Lung (tissue), 16 donors: ENCODE results near the gene CARD8. TPM values are rescaled to one million over a fixed set of nuclear protein-coding genes. Genes with fewer than 3 reads are reported as not detected.

Source experiments
- ATAC-seq: fragments of 200-7000 bp; cut with Tn5 transposase; one replicate; pipeline ENCODE4 v1.9.1; 2020; ENCODE audit warnings: moderate number of reproducible peaks; ENCODE audit not compliant: insufficient read depth, low FRiP score
- DNase-seq, 3 donors: peaks; one replicate each; pipeline ENCODE4 v3.0.0-alpha.2; 2013 to 2017
- H3K27ac ChIP-seq, 2 donors: one replicate each; pipeline ENCODE4 v1.5.1; 2013; ENCODE audit warnings: mild to moderate bottlenecking in 2 of 2, moderate library complexity in 2 of 2, control low read depth in 1 of 2, inconsistent platforms in 1 of 2, low read depth in 1 of 2, low read length in 1 of 2
- H3K27me3 ChIP-seq, 3 donors: one replicate each; pipeline ENCODE4 v1.5.1; 2013; ENCODE audit warnings: low read length in 2 of 3; ENCODE audit not compliant: control insufficient read depth in 3 of 3, insufficient read depth in 3 of 3
- H3K36me3 ChIP-seq, 4 donors: one replicate each; pipeline ENCODE4 v1.5.1; 2013; ENCODE audit warnings: low read length in 4 of 4, mild to moderate bottlenecking in 1 of 4, moderate library complexity in 1 of 4; ENCODE audit not compliant: control insufficient read depth in 4 of 4, insufficient read depth in 4 of 4
- H3K4me1 ChIP-seq, 5 donors: one replicate each; pipeline ENCODE4 v1.5.1; 2013; ENCODE audit warnings: low read length in 5 of 5, mild to moderate bottlenecking in 2 of 5, moderate library complexity in 1 of 5; ENCODE audit not compliant: control insufficient read depth in 5 of 5, insufficient read depth in 5 of 5
- H3K4me3 ChIP-seq: one replicate; pipeline ENCODE4 v1.5.1; 2013; ENCODE audit warnings: mild to moderate bottlenecking, control low read depth, moderate library complexity
- H3K9ac ChIP-seq, 2 donors: one replicate each; pipeline ENCODE4 v1.5.1; 2013; ENCODE audit warnings: low read length in 2 of 2, control low read depth in 1 of 2; ENCODE audit not compliant: insufficient read depth in 1 of 2
- H3K9me3 ChIP-seq, 4 donors: one replicate each; pipeline ENCODE4 v1.5.1; 2013; ENCODE audit warnings: low read length in 3 of 4, mild to moderate bottlenecking in 1 of 4, moderate library complexity in 1 of 4; ENCODE audit not compliant: control insufficient read depth in 4 of 4, insufficient read depth in 3 of 4
- CTCF ChIP-seq: IDR thresholded peaks from 2 replicates; pipeline ENCODE4 v1.5.1; 2012; ENCODE audit warnings: mild to moderate bottlenecking; ENCODE audit errors: control extremely low read depth, extremely low read depth
- WGBS, 2 donors: extraction: QIAGEN DNeasy Blood & Tissue Kit; methylation state at CpG; one replicate each; pipeline ENCODE4 v1.1.7; 2013; 5-methylcytosine and 5-hydroxymethylcytosine counted together
- long read RNA-seq, 5 donors: transcript quantifications; one replicate each; lab custom pipeline, GENCODE V29; 2026
- polyA plus RNA-seq, 2 donors: library from polyadenylated mRNA; stranded (reverse); fragments of 200-250 nt; gene quantifications; one replicate each; pipeline ENCODE4 v1.2.1, GENCODE V29; 2013
- total RNA-seq, 2 donors: library from RNA; depleted of rRNA in 1 of 2; stranded (reverse); fragments of >200 nt in 1 of 2; gene quantifications; one replicate each; pipeline ENCODE4 v1.2.1, GENCODE V29; 2014 to 2021
- donor health status: control.
- donor health status: control.
- donor health status: Bipolar disorder and iron deficiency.
- donor health status: healthy.
- donor health status: DM: yes; HTN: yes; CAD: no.

Gene CARD8
- total RNA-seq: 100 to 1,000 TPM in 1 of 2 donors, 10 to 100 TPM in 1; 53.8 to 114 TPM
- 10 to 100 TPM; 43.0 to 52.6 TPM for polyA plus RNA-seq
- long read RNA-seq, donor 1, partial matches to known transcripts: 0 of 2 reads
- long read RNA-seq, donor 1, other reads (novel, unspliced or antisense): 0 of 2 reads
- long read RNA-seq, donor 2, full-length matches to known transcripts: 3 of 3 reads
- long read RNA-seq, donor 2, partial matches to known transcripts: 0 of 3 reads
- long read RNA-seq, donor 2, other reads (novel, unspliced or antisense): 0 of 3 reads
- long read RNA-seq, donor 3: 0 reads
- long read RNA-seq, donor 4, partial matches to known transcripts: 20 of 21 reads
- long read RNA-seq, donor 4, other reads (novel, unspliced or antisense): 0 of 21 reads
- long read RNA-seq, donor 5, partial matches to known transcripts: 5 of 9 reads
- long read RNA-seq, donor 5, other reads (novel, unspliced or antisense): 0 of 9 reads

GRCh38 chr19:48255376-48256303 is at the start of gene CARD8:
Gene CARD8, minus strand, starts transcription at chr19:48255912. Its CDS starts 14,892 bp downstream, at chr19:48241020.
- Histone ChIP-seq H3K9ac (peak within 1 kb of the TSS; percentile 76 to 97), H3K27ac (peak within 1 kb of the TSS; percentile 97 to 100), H3K36me3 (peaks cover 0 to 2% (median 0%) of the 10 kb centered on the region in 4 donors), H3K27me3 (no peaks in the 10 kb centered on the region), H3K4me1 (peaks cover 4 to 19% (median 7%) of the 10 kb centered on the region in 5 donors), H3K4me3 (peak within 1 kb of the TSS; percentile 67), H3K9me3 (no peaks in the 10 kb centered on the region)
- DNase-seq (peak; percentile 88 to 96 (median 95)), ATAC-seq (peak; percentile 92)
- 4 to 7% methylated on average over 15 of the region's 15 CpGs for WGBS, 2 donors
- no peak for TF ChIP-seq CTCF

GRCh38 chr19:48303866-48304265 is 48.2 kb upstream of the CARD8 start:
- no peak for TF ChIP-seq CTCF
- H3K9me3 ChIP-seq: no peaks in the 10 kb centered on the region
- H3K36me3 ChIP-seq: no peaks in the 10 kb centered on the region
- H3K4me1 ChIP-seq: peaks cover 0 to 4% (median 0%) of the 10 kb centered on the region in 5 donors
- H3K27ac ChIP-seq: no peak overlapping the region
- H3K4me3 ChIP-seq: no peak overlapping the region
- ATAC-seq: no peak
- no peak for DNase-seq
- WGBS, 2 donors: 88 to 90% methylated on average over 19 of the region's 19 CpGs
- no peaks in the 10 kb centered on the region for H3K27me3 ChIP-seq
- no peak overlapping the region for H3K9ac ChIP-seq

GRCh38 chr19:48303367-48303766 is 47.7 kb upstream of the CARD8 start:
- Histone ChIP-seq H3K36me3 (no peaks in the 10 kb centered on the region), H3K4me1 (no peaks in the 10 kb centered on the region), H3K4me3 (no peak overlapping the region), H3K27me3 (no peaks in the 10 kb centered on the region), H3K27ac (no peak overlapping the region), H3K9ac (no peak overlapping the region), H3K9me3 (no peaks in the 10 kb centered on the region)
- 91 to 95% methylated on average over 10 to 13 of the region's 13 CpGs for WGBS, 2 donors
- DNase-seq: no peak
- TF ChIP-seq CTCF: no peak
- no peak for ATAC-seq
